IPS-20b (cell line): ENCODE data around the gene SMAD6.

Source experiments
- H3K27ac ChIP-seq: one replicate; pipeline ENCODE4 v1.5.1; 2013; ENCODE audit warnings: low read length
- H3K27me3 ChIP-seq: 2 replicates; pipeline ENCODE4 v1.6.1; 2013; ENCODE audit warnings: mild to moderate bottlenecking, low read length, inconsistent platforms; ENCODE audit not compliant: insufficient read depth
- H3K36me3 ChIP-seq: 2 replicates; pipeline ENCODE4 v1.6.1; 2013; ENCODE audit warnings: low read depth, mild to moderate bottlenecking, inconsistent platforms, low read length, moderate library complexity; ENCODE audit not compliant: insufficient read depth
- H3K4me1 ChIP-seq: 2 replicates; pipeline ENCODE4 v1.6.1; 2013; ENCODE audit warnings: mild to moderate bottlenecking, control low read depth, inconsistent platforms, low read length, moderate library complexity; ENCODE audit not compliant: insufficient read depth
- H3K4me3 ChIP-seq: 2 replicates; pipeline ENCODE4 v1.5.1; 2013; ENCODE audit warnings: mild to moderate bottlenecking, low read length, inconsistent platforms
- H3K9ac ChIP-seq: 2 replicates; pipeline ENCODE4 v1.6.1; 2013; ENCODE audit warnings: low read depth, mild to moderate bottlenecking, inconsistent platforms, low read length, moderate library complexity
- H3K9me3 ChIP-seq: 2 replicates; pipeline ENCODE4 v1.6.1; 2013; ENCODE audit warnings: mild to moderate bottlenecking, low read depth, low read length, inconsistent platforms; ENCODE audit not compliant: insufficient read depth

SMAD6 gene

GRCh38 chr15:66775127-66776105 lies 73.4 kb downstream of the SMAD6 start:
- no peaks in the 10 kb centered on the region for H3K36me3 ChIP-seq
- peaks cover 25% of the 10 kb centered on the region for H3K4me1 ChIP-seq
- no peak overlapping the region for H3K4me3 ChIP-seq
- no peak overlapping the region for H3K27ac ChIP-seq
- H3K9ac ChIP-seq = no peak overlapping the region
- H3K27me3 ChIP-seq = no peaks in the 10 kb centered on the region
- no peaks in the 10 kb centered on the region for H3K9me3 ChIP-seq

- no peaks in the 10 kb centered on the region for H3K27me3 ChIP-seq
- H3K9ac ChIP-seq = no peak overlapping the region
- no peaks in the 10 kb centered on the region for H3K36me3 ChIP-seq
- H3K4me1 ChIP-seq = peaks cover 18% of the 10 kb centered on the region
- no peak overlapping the region for H3K27ac ChIP-seq
- H3K9me3 ChIP-seq = no peaks in the 10 kb centered on the region
- H3K4me3 ChIP-seq = no peak overlapping the region
These were observed 75.0 kb downstream of the SMAD6 start for GRCh38 chr15:66777054-66777453.

- peaks cover 18% of the 10 kb centered on the region for H3K4me1 ChIP-seq
- no peaks in the 10 kb centered on the region for H3K36me3 ChIP-seq
- H3K9ac ChIP-seq = no peak overlapping the region
- H3K4me3 ChIP-seq = no peak overlapping the region
- no peaks in the 10 kb centered on the region for H3K27me3 ChIP-seq
- H3K27ac ChIP-seq = no peak overlapping the region
- no peaks in the 10 kb centered on the region for H3K9me3 ChIP-seq
These were observed 75.7 kb downstream of the SMAD6 start for GRCh38 chr15:66777596-66778313.

- Histone ChIP-seq H3K9ac (no peak overlapping the region), H3K9me3 (no peaks in the 10 kb centered on the region), H3K4me1 (peaks cover 16% of the 10 kb centered on the region), H3K27me3 (no peaks in the 10 kb centered on the region), H3K27ac (no peak overlapping the region), H3K36me3 (no peaks in the 10 kb centered on the region), H3K4me3 (no peak overlapping the region)
These were observed 76.3 kb downstream of the SMAD6 start for GRCh38 chr15:66778314-66778665.

GRCh38 chr15:66778716-66779115 lies 76.7 kb downstream of the SMAD6 start:
- Histone ChIP-seq H3K4me3 (no peak overlapping the region), H3K27ac (no peak overlapping the region), H3K27me3 (no peaks in the 10 kb centered on the region), H3K4me1 (peaks cover 12% of the 10 kb centered on the region), H3K36me3 (no peaks in the 10 kb centered on the region), H3K9ac (no peak overlapping the region), H3K9me3 (no peaks in the 10 kb centered on the region)

- Histone ChIP-seq H3K27ac (no peak overlapping the region), H3K4me3 (no peak overlapping the region), H3K4me1 (peaks cover 7% of the 10 kb centered on the region), H3K9ac (no peak overlapping the region; the same call in 1 of the 2 replicates), H3K36me3 (no peaks in the 10 kb centered on the region), H3K27me3 (no peaks in the 10 kb centered on the region), H3K9me3 (no peaks in the 10 kb centered on the region)
These were observed 77.4 kb downstream of the SMAD6 start for GRCh38 chr15:66779331-66780009.

GRCh38 chr15:66780172-66780972 lies 78.3 kb downstream of the SMAD6 start:
- Histone ChIP-seq H3K36me3 (no peaks in the 10 kb centered on the region), H3K27me3 (no peaks in the 10 kb centered on the region), H3K9ac (no peak overlapping the region)

GRCh38 chr15:66780973-66781718 lies 79.1 kb downstream of the SMAD6 start:
- no peak overlapping the region for H3K27ac ChIP-seq
- H3K4me3 ChIP-seq = no peak overlapping the region
- H3K9ac ChIP-seq = no peak overlapping the region
- no peaks in the 10 kb centered on the region for H3K9me3 ChIP-seq
- no peaks in the 10 kb centered on the region for H3K27me3 ChIP-seq
- H3K4me1 ChIP-seq = peaks cover 7% of the 10 kb centered on the region; the same call in 1 of the 2 replicates
- H3K36me3 ChIP-seq = no peaks in the 10 kb centered on the region

More at GRCh38 chr15:66780172-66780972, 78.3 kb downstream of the SMAD6 start:
- Histone ChIP-seq H3K4me3 (no peak overlapping the region), H3K4me1 (peaks cover 7% of the 10 kb centered on the region; the same call in 1 of the 2 replicates), H3K9me3 (no peaks in the 10 kb centered on the region), H3K27ac (no peak overlapping the region)

- H3K27me3 ChIP-seq = no peaks in the 10 kb centered on the region
- H3K27ac ChIP-seq = no peak overlapping the region
- no peak overlapping the region for H3K4me3 ChIP-seq
- no peaks in the 10 kb centered on the region for H3K36me3 ChIP-seq
- H3K9me3 ChIP-seq = no peaks in the 10 kb centered on the region
- no peak overlapping the region for H3K9ac ChIP-seq
- peaks cover 7% of the 10 kb centered on the region; the same call in 1 of the 2 replicates for H3K4me1 ChIP-seq
These were observed 80.7 kb downstream of the SMAD6 start for GRCh38 chr15:66782785-66783184.

GRCh38 chr15:66783314-66783713 lies 81.3 kb downstream of the SMAD6 start:
- H3K36me3 ChIP-seq = no peaks in the 10 kb centered on the region
- no peak overlapping the region for H3K9ac ChIP-seq
- peaks cover 7% of the 10 kb centered on the region; the same call in 1 of the 2 replicates for H3K4me1 ChIP-seq
- no peaks in the 10 kb centered on the region for H3K9me3 ChIP-seq
- no peak overlapping the region for H3K4me3 ChIP-seq
- H3K27ac ChIP-seq = no peak overlapping the region
- H3K27me3 ChIP-seq = no peaks in the 10 kb centered on the region
